ENCODE data around the gene DIAPH3. TPM values are rescaled to one million over a fixed set of nuclear protein-coding genes. Genes with fewer than 3 reads are reported as not detected.

Gene DIAPH3
- total RNA-seq, 4 donors from 2014 or later = 0.27 to 3.9 (median 2.1) TPM

GRCh38 chr13:59738921-59739320 lies 424.8 kb downstream of the DIAPH3 start:
- DNase-seq (ENCODE audit: low spot score in 2 of 2) = no peak
- intact Hi-C loops (cut with DNase I; ENCODE audit: low total_unique reads) = no loop called here
- no peak overlapping the region for H3K4me3 ChIP-seq (ENCODE audit: low read depth, poor library complexity, severe bottlenecking)
- WGBS, 2 donors = 93 to 94% methylated on average over 5 of the region's 5 CpGs
- TF ChIP-seq CTCF (IDR thresholded peaks at IDR 0.05) (no peak), POLR2A (IDR thresholded peaks at IDR 0.05) (no peak)

- no peak for DNase-seq (ENCODE audit: low spot score in 2 of 2)
- intact Hi-C loops (cut with DNase I; ENCODE audit: low total_unique reads) = no loop called here
- no peak for TF ChIP-seq POLR2A (IDR thresholded peaks at IDR 0.05)
- TF ChIP-seq CTCF (IDR thresholded peaks at IDR 0.05) = no peak
Observed at GRCh38 chr13:59734393-59734792, 429.3 kb downstream of the DIAPH3 start.

GRCh38 chr13:59733744-59734143 lies 430.0 kb downstream of the DIAPH3 start:
- no peak for TF ChIP-seq CTCF (IDR thresholded peaks at IDR 0.05)
- no peak for TF ChIP-seq POLR2A (IDR thresholded peaks at IDR 0.05)
- DNase-seq (ENCODE audit: low spot score in 2 of 2) = no peak
- WGBS, 2 donors = 77 to 89% methylated on average over 2 of the region's 2 CpGs
- H3K4me3 ChIP-seq (ENCODE audit: low read depth, poor library complexity, severe bottlenecking) = no peak overlapping the region
- intact Hi-C loops (cut with DNase I; ENCODE audit: low total_unique reads) = no loop called here

More at GRCh38 chr13:59734393-59734792, 429.3 kb downstream of the DIAPH3 start:
- H3K4me3 ChIP-seq (ENCODE audit: low read depth, poor library complexity, severe bottlenecking) = no peak overlapping the region
- WGBS, 2 donors = 75 to 82% methylated on average over 6 of the region's 6 CpGs

- intact Hi-C loops (cut with DNase I; ENCODE audit: low total_unique reads) = no loop called here
- TF ChIP-seq POLR2A (IDR thresholded peaks at IDR 0.05) (no peak), CTCF (IDR thresholded peaks at IDR 0.05) (no peak)
- 74 to 85% methylated on average over 3 of the region's 3 CpGs for WGBS, 2 donors
- DNase-seq (ENCODE audit: low spot score in 2 of 2) = no peak
- H3K4me3 ChIP-seq (ENCODE audit: low read depth, poor library complexity, severe bottlenecking) = no peak overlapping the region
Observed at GRCh38 chr13:59730026-59730425, 433.7 kb downstream of the DIAPH3 start.

- intact Hi-C loops (cut with DNase I; ENCODE audit: low total_unique reads) = no loop called here
- TF ChIP-seq POLR2A (IDR thresholded peaks at IDR 0.05) (no peak), CTCF (IDR thresholded peaks at IDR 0.05) (no peak)
- 70 to 72% methylated on average over 3 of the region's 3 CpGs for WGBS, 2 donors
- no peak for DNase-seq (ENCODE audit: low spot score in 2 of 2)
- no peak overlapping the region for H3K4me3 ChIP-seq (ENCODE audit: low read depth, poor library complexity, severe bottlenecking)
Observed at GRCh38 chr13:59728896-59729545, 434.7 kb downstream of the DIAPH3 start.

Data from lower leg skin (tissue), 4 donors.